Nephron (organoid): ENCODE data around the gene CCT7.

Source experiments
- H3K27ac Mint-ChIP-seq, 3 experiments: 2 replicates each; pipeline ENCODE4 v1.8.0; 2020; ENCODE audit warnings: mixed read lengths in 3 of 3, mild to moderate bottlenecking in 2 of 3, moderate library complexity in 1 of 3
- H3K27me3 Mint-ChIP-seq: 2 replicates; pipeline ENCODE4 v1.8.0; 2021; ENCODE audit warnings: low read depth, mild to moderate bottlenecking, moderate library complexity, mixed read lengths
- H3K36me3 Mint-ChIP-seq: 2 replicates; pipeline ENCODE4 v1.8.0; 2020; ENCODE audit warnings: low read depth, mixed read lengths
- H3K4me1 Mint-ChIP-seq: 2 replicates; pipeline ENCODE4 v1.8.0; 2020; ENCODE audit warnings: mixed read lengths
- H3K4me3 Mint-ChIP-seq, 3 experiments: 2 replicates each; pipeline ENCODE4 v1.8.0; 2020; ENCODE audit warnings: mild to moderate bottlenecking in 3 of 3, mixed read lengths in 3 of 3, moderate library complexity in 2 of 3
- H3K9me3 Mint-ChIP-seq: 2 replicates; pipeline ENCODE4 v1.8.0; 2020; ENCODE audit warnings: mixed read lengths
- CTCF ChIP-seq, 3 experiments: fragments of 200-600 bp; sonication (generic); IDR thresholded peaks; one replicate each; pipeline ENCODE4 v1.5.0; 2021; ENCODE audit warnings: antibody characterized with exemption in 3 of 3; ENCODE audit not compliant: unreplicated experiment in 3 of 3

Gene CCT7

GRCh38 chr2:73294239-73294638 lies 60.1 kb downstream of the CCT7 start:
- TF ChIP-seq CTCF (IDR thresholded peaks at IDR 0.05; ENCODE audit: unreplicated experiment in 3 of 3) = no peak
- Mint-ChIP-seq H3K27me3 (peaks cover 92% of the 10 kb centered on the region), H3K9me3 (no peaks in the 10 kb centered on the region), H3K4me1 (peaks cover 6% of the 10 kb centered on the region), H3K27ac (no peak overlapping the region), H3K4me3 (peak overlapping the region in 1 of 3 experiments; percentile 14), H3K36me3 (no peaks in the 10 kb centered on the region)

GRCh38 chr2:73295751-73296400 lies 61.8 kb downstream of the CCT7 start:
- H3K27ac Mint-ChIP-seq = no peak overlapping the region
- TF ChIP-seq CTCF (IDR thresholded peaks at IDR 0.05; ENCODE audit: unreplicated experiment in 3 of 3) = no peak
- peaks cover 92% of the 10 kb centered on the region for H3K27me3 Mint-ChIP-seq
- no peaks in the 10 kb centered on the region for H3K36me3 Mint-ChIP-seq
- H3K9me3 Mint-ChIP-seq = no peaks in the 10 kb centered on the region
- peaks cover 6% of the 10 kb centered on the region for H3K4me1 Mint-ChIP-seq
- no peak overlapping the region for H3K4me3 Mint-ChIP-seq

GRCh38 chr2:73297151-73297559 lies 63.0 kb downstream of the CCT7 start:
- Mint-ChIP-seq H3K4me3 (no peak overlapping the region), H3K9me3 (no peaks in the 10 kb centered on the region), H3K36me3 (no peaks in the 10 kb centered on the region), H3K4me1 (no peaks in the 10 kb centered on the region), H3K27ac (no peak overlapping the region), H3K27me3 (peaks cover 88% of the 10 kb centered on the region)
- TF ChIP-seq CTCF (IDR thresholded peaks at IDR 0.05; ENCODE audit: unreplicated experiment in 3 of 3) = no peak

GRCh38 chr2:73297586-73297985 lies 63.5 kb downstream of the CCT7 start:
- H3K27me3 Mint-ChIP-seq = peaks cover 88% of the 10 kb centered on the region

GRCh38 chr2:73300926-73301325 lies 66.8 kb downstream of the CCT7 start:
- H3K4me3 Mint-ChIP-seq = no peak overlapping the region
- H3K4me1 Mint-ChIP-seq = no peaks in the 10 kb centered on the region

More at GRCh38 chr2:73297586-73297985, 63.5 kb downstream of the CCT7 start:
- H3K36me3 Mint-ChIP-seq = no peaks in the 10 kb centered on the region
- no peak overlapping the region for H3K27ac Mint-ChIP-seq
- H3K4me3 Mint-ChIP-seq = no peak overlapping the region
- no peaks in the 10 kb centered on the region for H3K4me1 Mint-ChIP-seq
- no peak for TF ChIP-seq CTCF (IDR thresholded peaks at IDR 0.05; ENCODE audit: unreplicated experiment in 3 of 3)
- H3K9me3 Mint-ChIP-seq = peaks cover 2% of the 10 kb centered on the region

More at GRCh38 chr2:73300926-73301325, 66.8 kb downstream of the CCT7 start:
- Mint-ChIP-seq H3K27ac (no peak overlapping the region), H3K9me3 (peaks cover 2% of the 10 kb centered on the region), H3K36me3 (no peaks in the 10 kb centered on the region), H3K27me3 (peaks cover 74% of the 10 kb centered on the region)
- no peak for TF ChIP-seq CTCF (IDR thresholded peaks at IDR 0.05; ENCODE audit: unreplicated experiment in 3 of 3)
